HUDEP-2 (cell line): ENCODE data around the gene R3HDM2.
A peak's percentile ranks its signal among the peaks of the same experiment; 100 is the strongest.
"Not testable (repeated sequence)": the region's sequence is repeated elsewhere in the genome, so short reads cannot be mapped to it uniquely, and the experiment has no call there.

ENCODE experiments used
- DNase-seq, 76 experiments: peaks; one replicate each; lab custom pipeline; 2025; ENCODE audit not compliant: unreplicated experiment in 76 of 76; lab: John Stamatoyannopoulos, UW

R3HDM2 gene

GRCh38 chr12:57278465-57279381, 152.1 kb downstream of the R3HDM2 start:
- no peak for DNase-seq

GRCh38 chr12:57276935-57277563, 153.8 kb downstream of the R3HDM2 start:
- peak in 16 of 76 experiments; percentile 2 to 33 (median 7) for DNase-seq

GRCh38 chr12:57276233-57276632, 154.6 kb downstream of the R3HDM2 start:
- not testable (repeated sequence) for DNase-seq

GRCh38 chr12:57273516-57273915, 157.3 kb downstream of the R3HDM2 start:
- no peak for DNase-seq

- no peak for DNase-seq
These were observed 158.3 kb downstream of the R3HDM2 start for GRCh38 chr12:57272337-57273151.

- peak in 2 of 76 experiments; percentile 4 to 8 for DNase-seq
These were observed 159.8 kb downstream of the R3HDM2 start for GRCh38 chr12:57270966-57271470.

- DNase-seq, result no peak
These were observed 162.6 kb downstream of the R3HDM2 start for GRCh38 chr12:57268264-57268663.

- no peak for DNase-seq
These were observed 164.2 kb downstream of the R3HDM2 start for GRCh38 chr12:57266681-57267080.

- no peak for DNase-seq
These were observed 167.7 kb downstream of the R3HDM2 start for GRCh38 chr12:57263096-57263495.

GRCh38 chr12:57262126-57262822, 168.6 kb downstream of the R3HDM2 start:
- no peak for DNase-seq

- no peak for DNase-seq
These were observed 169.4 kb downstream of the R3HDM2 start for GRCh38 chr12:57261428-57261865.

GRCh38 chr12:57260366-57260765, 170.5 kb downstream of the R3HDM2 start:
- no peak for DNase-seq

GRCh38 chr12:57258977-57259970, 171.6 kb downstream of the R3HDM2 start:
- DNase-seq, result peak in 67 of 76 experiments; percentile 8 to 79 (median 58)

GRCh38 chr12:57255916-57256315, 174.9 kb downstream of the R3HDM2 start:
- no peak for DNase-seq

- no peak for DNase-seq
These were observed 176.2 kb downstream of the R3HDM2 start for GRCh38 chr12:57254506-57255280.

- DNase-seq, result no peak
These were observed 179.9 kb downstream of the R3HDM2 start, which contains the start of gene STAC3 for GRCh38 chr12:57250956-57251355. Gene STAC3, minus strand, starts transcription at chr12:57251187. Its CDS starts 1,551 bp downstream, at chr12:57249636.

GRCh38 chr12:57250541-57250940, 180.3 kb downstream of the R3HDM2 start:
- no peak for DNase-seq
